HG03175 (cell line): ENCODE results near the gene RET.
"Not testable (repeated sequence)": the region's sequence is repeated elsewhere in the genome, so short reads cannot be mapped to it uniquely, and the experiment has no call there.

Experiments used
- ATAC-seq: cut with Tn5 transposase; IDR thresholded peaks from one replicate; pipeline ENCODE4 v1.9.1; 2021; ENCODE audit warnings: mild to moderate bottlenecking, moderate library complexity; ENCODE audit not compliant: unreplicated experiment

RET gene

DNA sequence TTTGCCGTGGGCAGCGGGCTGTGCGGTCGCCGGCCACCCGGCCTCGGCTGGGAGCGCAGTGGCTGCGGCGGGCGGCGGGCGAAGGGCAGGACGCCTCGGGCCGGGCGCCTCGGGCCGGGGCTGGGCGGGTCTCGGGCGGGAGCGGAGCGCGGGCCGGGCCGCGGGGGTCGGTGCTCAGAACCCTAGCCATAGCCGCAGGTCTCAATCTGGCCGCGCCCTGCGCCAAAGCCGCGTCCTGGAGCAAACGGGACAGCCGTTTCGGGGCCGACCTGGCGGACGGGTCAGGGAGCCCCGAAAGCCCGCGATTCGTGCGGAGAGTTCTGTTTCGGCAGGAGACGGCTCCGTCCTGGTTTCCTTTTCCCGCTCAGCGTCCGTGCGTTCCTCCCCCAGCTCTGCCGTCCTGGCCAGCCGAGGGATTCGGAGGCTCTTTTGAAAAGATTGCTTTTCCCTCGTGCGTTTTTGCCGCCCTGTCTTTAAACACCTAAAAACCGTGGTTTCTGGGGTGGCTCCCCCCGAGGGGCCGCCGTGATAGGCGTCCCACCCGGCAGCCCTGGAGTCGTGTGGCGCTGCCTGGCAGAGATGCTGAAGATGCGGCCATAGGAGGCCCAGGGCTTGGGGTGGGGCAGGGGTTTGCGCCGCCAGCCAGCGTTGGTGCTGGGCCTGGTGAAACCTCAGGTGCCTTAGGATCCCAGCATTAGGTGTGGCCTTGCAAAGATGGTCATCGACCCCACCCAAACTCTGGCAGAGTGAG, 727 bp downstream of the RET start:
- no peak for ATAC-seq

DNA sequence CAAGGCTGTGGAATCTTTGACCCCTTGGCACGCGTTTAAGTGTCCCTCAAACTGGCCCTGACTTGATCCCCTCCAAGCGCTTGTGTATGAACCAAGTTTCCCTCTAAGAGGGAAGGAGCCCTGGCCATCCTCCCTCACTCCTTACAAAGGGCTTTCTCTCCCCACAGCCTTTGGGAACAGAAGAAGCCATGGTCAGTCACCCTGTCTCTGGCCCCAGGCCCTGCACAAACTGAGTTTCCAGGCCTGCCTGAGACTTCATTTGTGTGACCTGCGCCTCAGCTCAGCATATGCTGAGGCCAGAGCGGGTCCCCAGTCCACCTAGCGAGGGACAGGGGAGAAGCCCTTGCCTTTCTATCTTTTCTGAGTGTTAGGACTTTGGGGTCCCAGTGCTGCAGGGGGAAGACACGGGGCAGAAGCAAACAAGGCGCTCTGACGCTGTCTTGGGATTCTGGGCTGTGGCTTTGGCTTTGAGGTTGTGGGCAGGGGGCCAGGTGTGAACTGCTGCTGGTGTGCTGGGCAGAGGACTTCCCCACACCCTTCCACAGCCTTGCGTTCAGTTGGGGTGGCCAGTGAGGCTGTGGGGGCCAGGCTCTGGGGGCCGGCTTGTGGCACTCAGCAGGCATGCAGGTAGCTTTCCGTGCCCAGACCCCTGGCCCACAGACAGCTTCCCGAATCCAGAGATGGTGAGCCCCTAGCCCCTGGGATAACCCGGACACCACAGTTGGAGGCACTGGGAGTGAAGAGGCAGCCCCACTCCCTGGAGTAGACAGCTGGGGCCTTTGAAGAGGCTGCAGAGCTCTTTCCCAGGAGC, 1.5 kb downstream of the RET start:
- ATAC-seq: no peak

DNA sequence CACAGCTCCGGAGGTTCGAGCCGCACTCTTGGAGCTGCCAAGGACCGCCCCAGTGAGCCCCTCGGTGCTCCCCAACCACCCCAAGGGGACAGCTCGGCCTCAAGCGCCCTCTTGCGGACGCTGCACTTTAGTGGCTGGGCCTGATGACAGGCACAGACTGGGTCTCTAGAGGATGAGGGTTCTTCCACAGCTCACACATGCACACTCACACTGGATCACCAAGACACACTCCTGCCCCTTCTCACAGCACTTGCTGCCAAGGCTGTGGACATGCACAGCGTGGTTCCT, 2.1 kb downstream of the RET start:
- no peak for ATAC-seq

DNA sequence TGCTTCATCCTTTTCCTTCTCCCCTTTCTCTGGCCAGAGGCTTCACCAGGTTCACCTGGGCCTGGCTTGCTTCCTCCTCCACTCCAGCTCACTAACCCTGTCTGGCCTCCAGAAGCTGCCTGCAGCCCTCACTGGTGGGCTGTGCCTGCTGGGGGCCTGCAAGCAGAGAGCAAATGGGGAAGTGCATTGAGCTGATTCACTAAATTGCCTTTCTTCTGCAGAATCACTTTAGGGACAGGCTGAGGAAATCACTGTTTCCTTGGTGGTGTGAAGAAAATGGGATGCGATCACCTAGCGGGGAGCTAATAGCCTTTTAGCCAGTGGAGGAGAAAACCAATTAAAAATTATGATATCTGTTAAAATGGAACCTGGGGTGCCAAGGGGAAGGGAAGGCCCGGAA, 3.0 kb downstream of the RET start:
- ATAC-seq: no peak

DNA sequence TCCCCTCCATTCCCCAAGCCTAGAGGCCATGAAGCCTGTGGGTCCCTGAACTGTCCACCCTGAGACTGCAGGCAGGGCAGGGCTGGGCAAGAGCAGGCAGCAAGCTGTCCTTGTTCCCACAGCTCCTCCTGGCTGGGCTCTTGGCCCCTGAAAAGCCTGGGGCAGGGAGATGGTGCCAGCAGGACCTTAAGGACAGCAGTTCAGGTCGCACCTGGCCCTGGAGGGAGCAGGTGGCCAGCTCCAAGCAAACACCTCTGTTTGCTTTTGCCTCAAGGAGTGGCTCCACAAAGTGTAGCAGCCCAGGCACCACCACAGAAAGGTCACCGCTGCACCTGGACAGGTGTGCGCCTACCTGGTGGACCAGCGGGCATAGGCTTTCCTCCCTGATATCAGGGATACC, 5.2 kb downstream of the RET start:
- no peak for ATAC-seq

DNA sequence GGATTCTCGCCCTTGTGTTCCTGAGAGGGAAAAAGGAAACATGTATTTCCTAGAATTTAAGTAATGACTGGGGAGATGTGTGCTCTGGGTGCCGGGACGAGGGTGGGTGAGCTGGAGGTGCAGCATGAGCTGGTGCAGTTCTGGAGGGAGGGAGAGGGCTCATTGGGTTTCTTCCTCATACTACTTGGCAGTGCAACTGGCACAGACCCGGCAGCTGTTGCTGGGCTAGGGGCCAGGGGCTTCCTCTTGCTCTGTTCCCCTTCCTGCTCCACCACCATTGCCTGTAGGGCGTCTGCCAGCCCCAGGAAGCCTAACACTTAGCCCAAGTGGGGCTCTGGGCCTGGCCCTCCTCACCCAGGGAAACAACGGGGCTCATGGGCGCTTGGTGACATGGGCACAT, 5.9 kb downstream of the RET start:
- ATAC-seq: no peak

DNA sequence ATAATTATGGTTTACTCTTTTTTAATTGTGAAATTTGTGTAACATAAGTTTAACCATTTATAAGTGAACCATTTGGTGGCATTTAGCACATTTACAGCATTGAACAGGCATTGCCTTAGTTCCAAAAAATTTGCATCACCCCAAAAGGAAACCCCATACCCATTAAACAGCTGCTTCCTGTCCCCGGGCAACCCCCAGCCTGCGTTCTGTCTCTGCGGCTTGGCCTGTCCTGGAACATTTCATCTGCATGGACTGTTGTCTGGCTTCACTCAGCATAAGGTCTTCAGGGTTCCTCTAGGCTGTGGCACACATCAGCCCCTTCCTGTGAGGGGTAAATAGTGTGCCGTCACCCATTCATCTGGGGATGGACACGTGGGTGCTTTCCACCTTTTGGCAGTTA, 6.9 kb downstream of the RET start:
- ATAC-seq: no peak

DNA sequence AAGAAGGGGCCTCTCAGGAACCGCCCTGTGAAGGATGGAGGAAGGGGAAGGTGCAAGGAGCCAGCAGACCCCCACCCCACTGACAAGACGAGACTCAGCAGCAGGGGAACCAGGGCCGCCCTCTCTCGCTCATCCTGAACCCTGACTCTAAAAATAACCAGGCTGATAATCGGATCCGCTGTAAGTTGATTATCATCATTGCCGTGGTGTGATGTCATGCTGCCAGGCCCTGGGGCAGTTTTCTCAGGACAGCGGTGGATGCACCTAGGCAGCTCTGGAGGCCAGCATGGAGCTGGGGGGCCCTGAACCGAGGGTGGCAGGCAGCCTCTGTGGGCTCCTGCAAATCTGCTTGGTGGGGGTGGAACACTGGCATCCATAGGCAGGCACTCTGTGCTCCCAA, 7.9 kb downstream of the RET start:
- no peak for ATAC-seq

DNA sequence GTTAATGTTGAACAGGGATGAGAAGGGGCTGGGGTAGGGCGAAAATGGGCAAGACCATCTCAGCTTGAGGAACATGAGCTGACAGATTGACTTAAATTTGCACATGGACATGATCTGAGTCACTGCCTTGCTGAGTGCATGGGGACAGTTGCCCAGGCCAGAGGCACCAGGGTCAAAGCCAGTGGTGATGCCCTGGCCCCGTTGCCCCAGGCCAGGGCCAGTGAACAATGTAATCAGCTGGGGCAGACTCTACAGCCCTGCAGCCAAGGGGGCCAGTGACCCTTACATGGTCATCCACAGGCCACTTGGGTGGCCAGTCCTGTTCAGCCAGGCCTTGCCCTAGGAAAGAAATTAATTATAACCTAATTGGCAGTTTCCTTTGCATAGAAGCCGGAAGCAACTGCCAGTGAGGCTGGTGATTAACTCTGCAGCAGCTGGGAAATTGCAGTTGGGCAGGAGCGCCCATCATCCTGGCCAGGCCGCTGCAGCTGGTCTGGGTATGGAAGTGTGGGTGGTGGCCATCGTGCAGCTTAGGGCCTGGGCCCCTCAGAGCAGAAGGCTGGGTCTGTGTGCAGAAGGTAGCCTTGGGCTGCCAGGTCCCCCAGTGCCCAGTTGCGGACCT, 9.6 kb downstream of the RET start:
- ATAC-seq: no peak

DNA sequence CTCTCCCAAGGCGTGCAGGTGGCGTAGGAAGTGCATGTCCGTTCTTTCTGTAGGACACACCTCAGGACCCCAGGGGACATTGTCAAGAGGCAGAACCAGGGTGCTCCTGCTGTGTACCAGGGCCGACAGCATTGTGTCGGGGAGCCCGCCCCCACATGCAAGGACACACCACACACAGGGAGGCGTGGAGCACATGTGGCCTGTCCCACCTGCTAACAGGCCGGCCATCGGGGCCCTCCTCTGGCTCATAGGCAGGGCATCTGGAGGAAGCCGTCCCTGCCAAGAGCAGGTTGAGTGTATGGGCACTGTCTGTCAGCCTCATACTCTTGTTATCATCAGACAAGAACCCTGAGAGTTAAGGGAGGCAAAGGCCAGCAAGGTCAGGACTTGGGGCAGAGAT, 12.7 kb downstream of the RET start:
- no peak for ATAC-seq

DNA sequence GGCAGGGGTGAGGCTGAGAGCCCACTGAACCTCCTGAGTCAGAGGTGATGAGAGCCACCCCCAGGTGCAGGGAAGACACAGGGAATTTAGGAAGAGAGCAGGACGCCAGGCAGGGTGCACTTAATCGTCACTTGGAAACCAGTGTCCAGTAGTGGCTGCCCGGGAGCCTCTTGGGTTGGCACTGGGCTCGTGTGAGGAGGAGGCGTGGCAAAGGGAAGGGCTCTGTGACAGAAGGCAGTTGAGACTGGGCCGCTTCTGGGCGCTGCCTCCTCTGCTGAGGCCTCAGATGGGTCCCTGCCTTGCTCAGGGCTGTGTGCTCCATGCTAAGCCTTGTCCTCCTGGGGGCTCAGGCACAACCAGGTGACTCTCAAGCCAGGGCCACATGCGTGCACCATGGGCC, 13.3 kb downstream of the RET start:
- ATAC-seq: no peak

DNA sequence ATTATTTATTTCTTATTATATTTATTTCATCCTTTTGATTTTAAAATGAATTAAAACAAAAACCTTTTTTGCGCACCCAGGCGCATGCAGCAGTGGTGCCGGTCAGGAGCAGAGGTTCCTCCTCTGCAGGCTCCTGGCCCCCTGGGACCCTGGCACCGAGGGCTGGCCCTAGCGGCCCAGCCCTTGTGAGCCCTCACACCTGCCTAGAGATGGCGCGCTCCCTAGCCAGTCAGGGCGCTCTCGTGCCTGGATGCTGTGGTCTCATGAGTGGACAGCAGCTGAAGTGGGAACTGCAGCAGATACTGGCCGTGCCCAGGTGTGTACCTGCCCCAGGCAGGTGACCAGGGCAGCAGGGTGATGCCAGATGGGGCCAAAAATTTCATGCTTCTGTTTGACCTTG, 13.8 kb downstream of the RET start:
- no peak for ATAC-seq

DNA sequence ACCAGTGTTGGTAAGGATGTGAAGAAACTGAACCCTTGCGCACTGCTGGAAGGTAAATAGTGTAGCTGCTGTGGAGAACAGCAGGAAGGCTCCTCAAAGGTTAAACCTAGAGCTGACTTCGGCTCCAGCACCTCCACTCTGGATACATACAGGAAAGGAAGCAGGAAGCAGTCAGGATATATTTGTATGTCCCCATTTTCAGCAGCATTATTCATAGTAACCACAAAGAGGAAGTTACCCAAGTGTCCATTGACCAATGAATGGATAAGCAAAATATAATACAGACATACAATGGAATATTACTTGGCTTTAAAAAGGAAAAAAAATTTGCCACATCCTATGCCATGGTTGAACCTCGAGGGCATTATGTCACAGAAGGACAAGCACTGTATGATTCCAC, 15.0 kb downstream of the RET start:
- ATAC-seq: no peak

DNA sequence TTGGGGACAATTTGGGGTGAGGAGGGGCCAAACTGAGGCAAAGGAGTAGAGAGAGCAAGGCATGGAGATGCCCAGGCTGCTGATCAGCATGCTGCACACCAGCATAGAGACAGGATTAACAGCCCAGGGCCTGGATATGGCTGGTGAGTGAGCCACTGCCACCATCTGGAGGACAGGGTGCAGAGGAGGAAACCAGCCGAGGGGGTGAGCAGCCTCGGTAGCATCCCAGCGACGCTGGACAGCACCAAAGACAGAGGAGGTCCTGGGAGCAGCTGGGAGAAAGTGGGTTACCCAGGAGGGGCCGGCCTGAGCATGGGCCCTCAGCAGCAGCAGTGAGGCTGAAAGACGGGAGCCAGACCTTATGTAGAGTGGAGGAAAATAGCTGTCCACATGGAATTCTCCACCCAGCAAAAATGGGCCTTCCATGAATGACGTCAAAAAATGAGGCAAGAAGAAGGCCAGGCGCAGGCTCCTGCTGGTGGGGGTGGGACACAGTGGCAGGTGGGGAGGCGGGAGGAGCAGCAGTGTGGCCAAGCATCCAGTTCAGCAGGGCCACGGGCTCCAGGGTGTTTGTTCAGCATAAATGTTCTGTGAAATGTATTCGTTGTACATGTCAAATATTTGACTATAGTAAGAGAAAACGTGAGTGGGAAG, 16.7 kb downstream of the RET start:
- ATAC-seq: no peak

DNA sequence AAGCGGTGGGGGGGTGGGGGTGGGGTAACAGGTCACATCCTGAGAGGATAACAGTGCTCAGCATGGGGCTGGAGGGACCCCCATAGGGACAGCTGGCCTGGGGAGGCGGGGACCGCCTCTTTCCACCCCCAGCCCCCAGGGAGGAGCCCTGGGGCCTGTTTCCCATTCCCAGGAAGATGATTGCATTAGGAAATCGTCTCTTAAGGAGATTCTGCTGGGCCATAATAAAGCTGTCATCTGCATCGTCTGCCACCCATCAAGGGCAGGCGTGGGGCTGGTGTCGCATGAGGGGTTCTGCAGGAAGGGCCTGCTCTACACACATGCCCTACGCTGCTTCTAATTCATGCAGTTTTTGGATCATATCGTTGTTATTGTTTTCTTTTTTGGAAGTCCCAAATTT, 17.2 kb downstream of the RET start:
- no peak for ATAC-seq

DNA sequence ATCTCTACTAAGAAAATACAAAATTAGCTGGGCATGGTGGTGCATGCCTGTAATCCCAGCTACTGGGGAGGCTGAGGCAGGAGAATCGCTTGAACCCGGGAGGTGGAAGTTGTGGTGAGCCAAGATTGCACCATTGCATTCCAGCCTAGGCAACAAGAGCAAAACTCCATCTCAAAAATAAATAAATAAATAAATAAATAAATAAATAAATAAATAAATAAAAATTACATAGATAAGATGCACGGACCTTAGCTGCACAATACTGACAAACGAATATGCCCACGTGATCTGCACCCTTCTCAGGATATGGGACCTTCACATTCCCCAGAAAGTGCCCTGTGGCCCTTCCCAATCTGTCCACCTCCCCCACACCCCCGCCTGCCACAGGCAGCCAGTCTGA, 22.5 kb downstream of the RET start:
- not testable (repeated sequence) for ATAC-seq

DNA sequence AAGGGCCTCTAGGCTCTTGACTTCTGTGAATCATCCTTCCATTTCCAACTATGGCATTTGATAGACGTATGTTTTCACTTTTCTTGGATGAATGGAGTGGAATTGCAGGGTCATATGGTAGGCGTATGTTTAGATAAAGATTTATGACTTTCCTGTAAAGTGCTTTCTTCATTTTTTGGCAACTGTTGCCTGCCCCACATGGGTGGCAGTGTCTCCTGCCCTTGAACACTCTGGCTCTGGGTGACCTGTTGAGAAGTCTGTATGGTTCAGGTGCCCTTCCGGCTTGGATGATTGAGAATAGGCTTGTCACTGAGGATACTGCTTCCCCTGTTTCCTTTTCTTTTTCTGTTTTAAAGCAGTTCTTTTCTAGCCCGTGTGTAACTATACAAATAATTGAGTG, 23.1 kb downstream of the RET start:
- ATAC-seq: no peak

DNA sequence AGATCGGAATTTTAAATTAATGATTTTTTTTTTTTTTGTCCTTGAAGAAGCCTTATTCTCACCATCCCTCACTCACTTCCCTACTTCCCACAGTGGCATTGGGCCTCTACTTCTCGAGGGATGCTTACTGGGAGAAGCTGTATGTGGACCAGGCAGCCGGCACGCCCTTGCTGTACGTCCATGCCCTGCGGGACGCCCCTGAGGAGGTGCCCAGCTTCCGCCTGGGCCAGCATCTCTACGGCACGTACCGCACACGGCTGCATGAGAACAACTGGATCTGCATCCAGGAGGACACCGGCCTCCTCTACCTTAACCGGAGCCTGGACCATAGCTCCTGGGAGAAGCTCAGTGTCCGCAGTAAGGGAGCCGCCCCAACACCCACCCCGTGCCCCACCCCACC, 23.5 kb downstream of the RET start:
- ATAC-seq: no peak

DNA sequence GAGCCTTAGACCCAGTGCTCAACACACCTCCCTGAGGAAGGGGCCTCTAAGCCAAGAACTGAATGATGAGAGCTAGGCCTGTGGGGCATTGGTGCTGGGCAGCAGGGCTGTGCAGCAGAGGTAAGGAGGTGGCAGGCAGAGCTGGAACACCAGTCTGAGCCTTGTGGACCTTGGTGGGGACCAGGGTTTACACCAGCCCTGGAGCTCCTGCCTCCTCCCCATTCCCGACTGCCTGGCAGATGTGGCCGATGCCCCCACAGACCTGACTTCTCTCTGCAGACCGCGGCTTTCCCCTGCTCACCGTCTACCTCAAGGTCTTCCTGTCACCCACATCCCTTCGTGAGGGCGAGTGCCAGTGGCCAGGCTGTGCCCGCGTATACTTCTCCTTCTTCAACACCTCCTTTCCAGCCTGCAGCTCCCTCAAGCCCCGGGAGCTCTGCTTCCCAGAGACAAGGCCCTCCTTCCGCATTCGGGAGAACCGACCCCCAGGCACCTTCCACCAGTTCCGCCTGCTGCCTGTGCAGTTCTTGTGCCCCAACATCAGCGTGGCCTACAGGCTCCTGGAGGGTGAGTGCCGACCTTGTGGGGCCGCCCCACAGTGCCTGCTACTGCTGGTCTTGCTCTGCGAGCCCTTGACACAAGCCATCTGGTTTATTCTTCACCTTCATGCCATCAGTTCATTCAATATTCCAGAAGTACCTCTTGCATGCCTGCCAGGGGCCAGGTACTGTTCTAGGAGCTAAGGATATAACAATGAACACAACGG, 25.4 kb downstream of the RET start:
- no peak for ATAC-seq

DNA sequence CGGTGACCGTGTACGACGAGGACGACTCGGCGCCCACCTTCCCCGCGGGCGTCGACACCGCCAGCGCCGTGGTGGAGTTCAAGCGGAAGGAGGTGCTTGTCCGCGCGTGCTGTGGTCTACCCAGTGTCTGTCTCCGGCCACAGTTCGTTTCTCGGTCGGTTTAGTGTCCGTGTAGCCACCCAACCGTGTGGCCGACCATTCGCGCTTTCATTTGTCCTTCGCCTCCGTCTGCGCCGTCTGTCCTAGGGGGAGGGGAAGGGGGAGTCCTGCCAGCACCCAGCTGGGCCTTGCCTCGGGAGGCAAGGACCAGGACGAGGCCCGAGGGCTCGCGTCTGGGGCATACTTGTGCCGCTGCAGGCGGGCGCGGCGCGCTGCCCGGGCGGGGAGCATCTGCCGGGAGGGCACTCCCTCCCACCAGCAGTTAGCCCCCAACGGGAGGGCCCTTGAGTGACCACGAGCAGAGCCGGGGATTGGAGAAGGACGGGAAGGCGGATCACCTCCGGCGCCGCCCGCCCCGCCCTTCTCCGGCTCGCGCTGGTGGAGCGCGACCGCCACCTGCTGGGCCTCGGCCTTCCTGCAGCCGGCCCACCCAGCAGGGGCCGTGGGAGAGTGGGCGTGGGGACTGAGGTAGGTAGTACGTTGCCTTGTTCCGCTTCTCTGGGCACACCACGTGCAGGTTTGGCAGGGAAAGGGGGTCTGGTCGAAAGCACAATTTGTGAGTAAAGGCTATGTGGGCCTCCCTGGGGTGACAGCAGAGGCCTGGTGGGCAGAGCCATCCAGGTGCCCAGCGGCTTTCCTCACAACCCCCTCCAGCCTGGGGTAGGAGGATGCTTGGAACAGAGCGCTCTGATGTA, 28.5 kb downstream of the RET start:
- peak; percentile 81 for ATAC-seq
